GM18870 (cell line): ENCODE results near the gene AGPAT4.

Source experiments
- ATAC-seq: cut with Tn5 transposase; IDR thresholded peaks from one replicate; pipeline ENCODE4 v1.9.1; 2021; ENCODE audit warnings: moderate library complexity; ENCODE audit not compliant: unreplicated experiment

Gene AGPAT4

DNA sequence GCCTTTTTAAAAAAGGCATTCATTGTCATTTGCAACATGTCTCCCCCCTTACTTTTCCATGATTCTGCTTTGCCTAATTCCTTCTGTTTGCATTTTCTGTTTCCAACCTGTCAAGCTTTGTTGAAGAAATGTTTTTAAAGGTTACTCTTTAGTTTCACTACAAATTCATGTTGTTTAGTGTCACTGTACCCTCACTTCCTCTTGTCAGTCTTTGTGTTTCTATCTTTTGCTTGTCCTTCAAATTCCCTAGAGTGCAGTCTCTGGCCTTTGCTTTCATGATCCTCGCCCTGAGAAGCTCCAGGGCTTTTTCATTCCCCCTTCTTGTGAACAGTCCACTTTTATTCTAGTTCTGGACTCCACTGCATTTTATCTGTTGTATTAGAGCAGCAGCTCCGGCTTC is 191.6 kb downstream of the AGPAT4 start:
- no peak for ATAC-seq

DNA sequence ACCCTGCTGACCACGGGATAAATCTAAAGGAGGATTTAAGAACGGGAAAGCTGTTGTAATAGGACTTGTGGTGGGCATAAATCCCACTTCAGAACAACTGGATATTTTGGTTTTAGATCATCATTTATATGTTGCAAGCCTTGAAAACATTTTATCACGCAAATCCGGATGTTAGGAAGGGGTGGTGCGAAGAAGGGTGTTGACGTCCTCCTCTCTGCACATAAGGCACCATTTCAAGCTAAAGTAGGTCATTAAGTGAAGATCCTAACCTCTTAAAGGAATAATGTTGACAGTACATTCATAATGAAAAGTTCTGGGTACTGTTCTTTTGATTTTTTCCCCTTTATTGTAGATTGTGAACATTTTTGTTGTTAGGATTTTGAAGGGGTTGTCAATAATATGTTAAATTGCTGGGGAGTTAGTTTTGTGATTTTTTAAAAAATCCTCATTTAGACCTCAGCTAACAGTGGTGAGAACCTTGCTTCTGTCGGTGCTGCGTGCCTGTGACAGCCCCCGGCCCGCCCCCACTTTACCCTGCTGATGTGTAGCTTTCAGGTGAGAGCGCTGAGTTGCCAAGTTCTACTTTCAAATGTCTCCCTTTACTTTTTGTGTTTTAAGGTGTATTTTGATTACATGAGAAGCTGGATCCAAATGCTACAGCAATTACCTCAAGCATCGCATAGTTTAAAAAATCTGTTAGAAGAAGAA is 193.4 kb downstream of the AGPAT4 start:
- no peak for ATAC-seq
